SHP77 (cell line): Measurements from ENCODE around the gene CNTNAP2.
A peak's percentile ranks its signal among the peaks of the same experiment; 100 is the strongest.

Experiments
- DNase-seq, 2 experiments: peaks; one replicate each; lab custom pipeline; 2025; lab: John Stamatoyannopoulos, UW

CNTNAP2 gene

DNA sequence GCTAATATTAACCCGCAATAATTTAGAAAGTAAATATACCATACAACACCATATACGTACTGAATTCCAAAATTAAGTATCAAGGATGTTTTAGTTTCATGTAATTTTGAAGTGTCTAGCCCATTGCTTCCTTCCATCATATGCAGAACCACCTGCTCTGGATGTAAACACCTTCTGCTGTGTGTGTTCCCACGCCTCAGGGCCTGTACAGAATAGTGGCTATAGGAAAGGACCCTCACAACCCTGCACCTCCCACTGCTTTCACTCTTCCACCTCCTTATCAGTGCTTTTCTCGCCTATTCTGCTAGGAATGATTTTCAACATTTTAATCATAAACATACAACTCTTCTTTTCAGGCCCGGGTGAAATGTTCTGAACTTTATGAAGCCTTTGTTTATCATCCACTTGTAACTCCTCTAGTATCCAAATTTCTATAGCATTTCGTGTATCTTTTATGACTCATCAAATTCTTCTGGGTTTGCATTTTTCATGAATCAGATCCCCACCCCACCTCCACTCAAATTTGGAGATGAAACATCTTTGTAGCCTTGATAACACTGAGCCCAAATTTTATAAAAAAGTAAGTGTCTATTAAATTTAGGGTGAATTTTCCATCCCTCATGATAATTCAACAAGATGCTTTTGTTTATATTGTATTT is 1367.2 kb downstream of the CNTNAP2 start:
- no peak for DNase-seq

DNA sequence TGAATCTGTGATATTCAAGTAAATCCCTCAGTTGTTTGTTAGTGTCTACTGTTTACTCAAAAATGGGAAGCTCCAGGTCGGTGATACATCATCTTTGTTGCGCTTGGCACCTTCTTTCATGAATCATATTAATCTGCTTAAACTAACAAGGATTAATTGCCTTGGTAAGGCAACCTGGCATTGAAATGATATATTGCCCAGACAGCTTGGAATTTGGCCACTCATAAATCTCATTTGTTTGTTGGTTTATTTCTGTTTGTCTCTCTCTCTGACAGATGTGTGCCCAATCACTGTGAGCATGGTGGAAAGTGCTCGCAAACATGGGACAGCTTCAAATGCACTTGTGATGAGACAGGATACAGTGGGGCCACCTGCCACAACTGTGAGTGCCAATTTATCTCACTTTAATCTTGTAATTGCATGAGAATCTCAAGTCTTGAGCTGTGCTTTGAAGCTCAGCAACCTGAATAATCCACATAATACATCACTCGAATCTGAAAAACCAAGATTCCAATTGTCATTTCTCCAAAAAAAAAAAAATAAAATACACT is 1369.1 kb downstream of the CNTNAP2 start:
- DNase-seq: peak; percentile 58 to 63

GRCh38 chr7:147492606-147493005 is 1376.0 kb downstream of the CNTNAP2 start:
- no peak for DNase-seq

- DNase-seq: no peak
These were observed 1379.6 kb downstream of the CNTNAP2 start for GRCh38 chr7:147496209-147496608.

DNA sequence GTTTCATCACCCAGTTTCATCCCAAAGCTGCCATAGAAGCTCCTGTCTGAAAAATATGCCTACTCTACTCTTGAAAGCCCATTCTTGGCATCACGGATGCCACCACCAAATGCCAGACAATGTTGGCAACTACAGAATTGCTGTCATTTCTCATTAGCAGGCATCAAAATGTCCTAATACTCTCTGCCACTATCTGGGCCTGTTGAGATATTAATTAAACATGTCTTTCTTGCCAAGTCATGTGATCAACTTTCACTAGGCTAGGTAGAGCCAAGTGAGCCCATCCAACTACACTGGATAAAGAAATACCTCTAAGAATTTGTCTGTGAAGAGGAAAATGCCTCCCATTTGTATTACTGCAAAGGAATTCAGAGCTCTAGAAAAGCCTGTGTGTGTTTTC is 1380.6 kb downstream of the CNTNAP2 start:
- no peak for DNase-seq

GRCh38 chr7:147498081-147498480 is 1381.5 kb downstream of the CNTNAP2 start:
- no peak for DNase-seq

DNA sequence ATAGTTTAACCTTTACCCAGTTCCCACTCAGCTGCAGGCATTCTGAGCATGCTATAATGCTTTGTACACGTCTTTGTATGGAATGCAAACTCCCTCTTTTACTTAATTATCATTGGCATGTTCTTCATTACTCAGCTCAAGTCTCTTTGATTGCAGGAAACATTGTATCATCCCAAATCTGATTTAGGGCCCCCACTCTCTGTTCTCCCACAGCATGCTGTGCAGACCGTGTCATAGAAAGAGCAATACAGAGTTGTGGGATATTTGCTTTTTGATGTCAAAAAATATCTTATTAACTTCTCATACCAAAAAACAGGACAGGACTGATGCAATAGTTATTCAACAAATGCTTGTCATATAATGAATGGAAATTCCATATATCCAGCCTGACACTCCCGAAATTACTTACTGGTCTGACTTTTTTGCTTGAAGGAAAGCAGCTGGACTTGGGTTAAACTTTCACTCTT is 1392.5 kb downstream of the CNTNAP2 start:
- no peak for DNase-seq

DNA sequence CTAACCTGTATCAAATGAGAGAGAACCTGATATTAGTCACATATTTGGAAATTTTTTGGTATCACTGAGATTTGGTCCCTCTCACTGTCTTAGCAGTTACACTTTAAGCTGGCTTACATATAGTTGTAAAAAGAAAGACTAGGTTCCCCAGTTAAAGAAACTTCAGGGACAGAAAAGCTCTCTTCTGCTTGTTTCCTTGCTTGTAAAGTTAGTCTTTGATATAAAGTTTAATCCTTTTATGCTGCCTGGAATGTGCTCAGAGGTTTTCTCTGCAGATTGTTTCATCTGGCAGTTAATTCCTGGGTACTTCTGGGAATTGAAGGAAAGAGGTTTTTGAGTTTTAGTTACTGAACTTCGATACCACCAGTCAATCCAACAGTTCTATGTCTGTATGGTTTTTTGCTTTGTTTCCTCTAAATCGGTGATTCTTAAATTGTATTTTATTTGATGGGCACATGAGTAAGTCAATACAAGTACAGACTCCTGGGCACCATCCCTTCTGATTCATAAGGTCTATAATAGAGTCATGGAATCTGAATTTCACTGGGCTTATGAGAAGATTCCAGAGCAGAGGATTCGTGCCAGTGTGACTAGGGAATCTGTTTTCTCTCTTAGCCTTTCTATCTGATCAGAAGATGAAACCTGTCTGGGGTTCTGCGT is 1393.1 kb downstream of the CNTNAP2 start:
- DNase-seq: no peak

GRCh38 chr7:147510201-147510542 is 1393.6 kb downstream of the CNTNAP2 start:
- no peak for DNase-seq

GRCh38 chr7:147510923-147511322 is 1394.3 kb downstream of the CNTNAP2 start:
- no peak for DNase-seq

GRCh38 chr7:147513451-147513850 is 1396.8 kb downstream of the CNTNAP2 start:
- no peak for DNase-seq

DNA sequence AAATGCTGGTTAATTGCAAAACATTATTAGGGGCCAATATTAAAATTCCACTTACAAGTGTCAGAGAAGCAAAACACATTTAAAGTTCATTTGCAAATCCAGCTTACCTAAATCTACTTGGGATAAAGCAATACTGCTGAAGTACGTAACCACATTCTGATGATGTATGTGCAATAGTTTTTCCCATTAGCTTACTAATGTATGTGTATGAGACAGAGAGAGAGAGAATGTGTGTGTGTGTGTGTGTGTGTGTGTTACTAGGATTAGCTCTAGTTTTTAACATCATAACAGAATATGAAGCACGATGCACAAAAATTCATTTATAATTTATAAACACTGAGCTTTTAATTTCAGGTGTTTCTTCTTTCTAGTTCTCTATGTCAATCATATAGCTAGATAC is 1399.8 kb downstream of the CNTNAP2 start:
- no peak for DNase-seq

- no peak for DNase-seq
These were observed 1402.5 kb downstream of the CNTNAP2 start for GRCh38 chr7:147519062-147519461.

GRCh38 chr7:147523056-147523455 is 1406.5 kb downstream of the CNTNAP2 start:
- DNase-seq: no peak

GRCh38 chr7:147524726-147525250 is 1408.2 kb downstream of the CNTNAP2 start:
- no peak for DNase-seq

- DNase-seq: no peak
These were observed 1408.7 kb downstream of the CNTNAP2 start for GRCh38 chr7:147525325-147525724.

GRCh38 chr7:147535701-147536111 is 1419.1 kb downstream of the CNTNAP2 start:
- no peak for DNase-seq

- no peak for DNase-seq
These were observed 1423.1 kb downstream of the CNTNAP2 start for GRCh38 chr7:147539685-147540084.

DNA sequence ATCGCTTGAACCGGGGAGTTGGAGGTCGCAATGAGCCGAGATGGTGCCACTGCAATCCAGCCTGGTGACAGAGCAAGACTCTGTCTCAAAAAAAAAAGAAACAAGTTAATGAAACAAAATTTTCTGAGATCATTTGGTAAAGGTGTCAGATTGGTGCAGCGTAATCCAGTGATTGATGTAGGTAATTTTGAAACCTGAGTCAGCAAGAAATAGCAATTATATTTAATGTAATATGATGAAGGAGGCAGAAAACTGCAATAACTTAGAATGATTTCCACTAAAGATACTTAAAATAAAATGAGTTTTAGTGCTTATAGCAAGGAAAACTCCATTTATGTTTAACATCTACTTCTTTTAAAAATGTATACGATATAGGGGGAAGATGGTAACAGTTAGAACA is 1424.1 kb downstream of the CNTNAP2 start:
- DNase-seq: no peak

DNA sequence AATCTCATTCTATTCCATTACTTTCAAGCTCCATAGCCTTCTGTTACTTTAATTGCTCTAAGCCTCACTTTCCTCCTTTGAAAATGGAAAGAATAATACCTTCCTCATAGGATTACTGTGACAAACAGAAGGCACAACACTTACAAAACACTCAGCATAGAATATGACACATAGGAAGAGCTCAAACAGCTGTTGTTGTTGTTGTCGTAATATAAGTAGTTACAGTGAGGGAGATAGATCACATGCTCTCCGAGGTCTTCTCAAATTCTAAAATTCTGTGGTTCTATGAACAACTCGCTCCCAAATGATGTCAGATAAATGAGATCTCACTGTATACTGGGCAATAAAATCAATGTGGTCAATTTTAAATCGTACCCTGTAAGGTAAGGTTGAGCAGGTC is 1424.7 kb downstream of the CNTNAP2 start:
- no peak for DNase-seq

DNA sequence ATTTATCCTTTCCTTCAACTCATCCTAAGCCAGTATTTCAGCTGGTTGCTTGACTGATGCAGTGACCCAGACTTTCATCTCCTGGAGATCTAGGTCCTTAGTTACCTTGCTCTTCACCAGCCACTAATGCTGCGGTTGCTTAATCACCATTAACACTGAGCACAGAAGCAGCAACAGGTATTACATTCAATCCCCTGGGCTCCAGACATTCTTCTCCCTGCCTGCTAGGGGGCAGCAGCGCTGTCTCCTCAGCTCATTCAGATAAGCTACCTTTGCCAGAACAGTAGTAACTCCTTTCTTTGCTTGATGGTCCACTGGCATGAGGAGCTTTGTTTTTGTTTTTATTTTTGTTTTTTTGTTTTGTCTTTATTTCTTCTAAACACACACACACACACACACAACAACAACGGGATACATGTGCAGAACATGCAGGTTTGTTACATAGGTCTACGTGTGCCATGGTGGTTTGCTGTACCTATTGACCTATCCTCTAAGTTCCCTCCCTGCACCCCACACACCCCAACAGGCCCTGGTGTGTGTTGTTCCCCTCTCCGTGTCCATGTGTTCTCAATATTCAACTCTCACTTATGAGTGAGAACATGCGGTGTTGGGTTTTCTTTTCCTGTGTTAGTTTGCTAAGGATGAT is 1430.8 kb downstream of the CNTNAP2 start:
- DNase-seq: peak; percentile 15 to 52

GRCh38 chr7:147556317-147556716 is 1439.7 kb downstream of the CNTNAP2 start:
- no peak for DNase-seq

DNA sequence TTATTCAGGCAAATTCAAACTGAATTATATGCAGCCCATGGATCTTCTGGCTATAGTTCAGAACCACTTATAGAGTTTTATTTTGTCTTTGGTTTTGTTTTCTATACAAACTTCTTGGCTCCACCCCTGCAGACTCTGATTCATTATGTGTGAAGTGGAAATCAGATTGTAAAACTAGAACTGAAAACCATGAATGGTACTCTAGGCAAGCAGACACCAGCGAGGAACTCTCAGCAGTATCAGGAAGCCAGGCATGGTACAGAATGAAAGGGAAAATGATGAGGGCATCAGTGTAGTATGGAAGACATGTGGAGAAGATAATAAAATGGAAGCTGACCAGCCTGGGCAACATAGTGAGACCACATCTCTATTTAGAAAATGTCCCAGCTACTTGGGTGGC is 1447.1 kb downstream of the CNTNAP2 start:
- no peak for DNase-seq
